Stimulated activated CD8-positive, alpha-beta memory T cell treated with anti-CD3 and anti-CD28 coated beads, Interleukin-4, amount 100 ng/mL, for 48 hours (primary cell): ENCODE data around the gene PRTFDC1.
A peak's percentile ranks its signal among the peaks of the same experiment; 100 is the strongest.
"Not testable (repeated sequence)": the region's sequence is repeated elsewhere in the genome, so short reads cannot be mapped to it uniquely, and the experiment has no call there.

Experiments used
- DNase-seq: peaks from one replicate; pipeline ENCODE4 v3.0.0-alpha.2; 2020

PRTFDC1 gene

DNA sequence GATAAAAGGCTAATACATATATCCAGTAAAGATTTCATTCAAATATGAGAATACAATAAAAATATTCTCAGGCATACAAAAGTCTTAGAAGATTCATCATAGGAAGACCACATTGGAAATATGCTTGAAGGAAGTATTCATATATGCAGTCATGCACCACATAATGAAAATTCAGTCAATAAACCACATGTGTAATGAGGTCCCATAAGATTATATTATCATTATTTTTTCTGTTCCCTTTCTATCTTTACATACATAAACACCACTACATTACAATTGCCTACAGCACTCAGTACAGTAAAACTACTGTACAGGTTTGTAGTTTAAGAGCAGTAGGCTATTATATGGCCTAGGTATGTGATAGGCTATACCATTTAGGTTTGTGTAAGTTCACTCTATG lies 111.6 kb downstream of the PRTFDC1 start:
- no peak for DNase-seq

DNA sequence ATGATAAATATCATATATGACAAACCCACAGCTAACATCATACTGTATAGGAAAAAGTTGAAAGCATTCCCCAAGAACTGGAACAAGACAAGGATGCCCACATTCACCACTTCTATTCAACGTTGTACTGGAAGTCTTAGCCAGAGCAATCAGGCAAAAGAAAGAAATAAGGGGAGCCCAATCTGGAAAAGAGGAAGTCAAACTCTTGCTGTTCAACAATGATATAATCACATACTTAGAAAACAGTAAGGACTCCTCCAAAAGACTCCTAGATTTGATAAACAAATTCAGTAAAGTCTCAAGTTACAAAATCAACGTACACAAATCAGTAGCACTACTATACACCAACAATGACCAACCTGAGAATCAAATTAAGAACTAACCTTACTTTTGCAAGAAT lies 114.6 kb downstream of the PRTFDC1 start:
- DNase-seq = not testable (repeated sequence)

DNA sequence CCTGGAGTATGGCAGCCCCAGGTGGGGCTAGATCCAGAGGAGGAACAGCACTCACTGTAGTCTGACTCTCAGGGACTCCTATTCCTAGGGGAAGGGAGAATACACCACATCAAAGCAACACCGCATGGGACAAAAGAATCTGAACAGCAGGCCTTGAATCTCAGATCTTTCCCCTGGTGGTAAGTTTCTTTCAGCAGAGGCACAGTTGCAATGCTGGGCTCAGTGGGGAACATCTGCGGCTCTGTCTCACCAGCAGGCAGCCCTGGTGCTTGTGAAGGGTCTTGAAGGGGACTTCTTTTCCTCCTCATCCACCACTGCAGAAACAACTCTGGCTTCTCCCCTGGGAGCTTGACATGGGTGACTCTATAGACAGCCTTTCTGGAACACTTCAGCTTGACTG lies 117.5 kb downstream of the PRTFDC1 start:
- no peak for DNase-seq

- no peak for DNase-seq
Measured at GRCh38 chr10:24826009-24826408, 126.4 kb downstream of the PRTFDC1 start.

- no peak for DNase-seq
Measured at GRCh38 chr10:24825551-24825950, 126.9 kb downstream of the PRTFDC1 start.

DNA sequence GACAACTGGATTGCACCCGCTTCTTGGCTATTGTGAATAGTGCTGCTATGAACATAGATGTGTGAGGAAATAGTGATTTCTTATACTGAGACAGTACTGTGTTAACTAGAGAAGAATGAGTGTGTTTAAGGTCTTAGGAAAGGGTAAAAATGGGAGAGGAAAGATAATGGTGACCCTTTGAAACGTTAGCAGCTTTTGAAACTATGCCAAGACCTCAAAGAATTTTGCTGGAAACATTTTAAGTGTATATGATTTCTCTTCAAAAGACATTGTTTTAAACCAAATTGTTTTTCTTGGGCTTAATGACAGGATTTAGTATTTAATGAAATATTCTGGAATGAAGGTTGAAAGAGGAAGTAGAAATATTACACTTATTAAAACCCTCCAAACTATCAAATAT lies 127.9 kb downstream of the PRTFDC1 start:
- no peak for DNase-seq

GRCh38 chr10:24824124-24824523 lies 128.3 kb downstream of the PRTFDC1 start:
- no peak for DNase-seq

- peak; percentile 32 for DNase-seq
Measured at GRCh38 chr10:24822590-24822989, 129.8 kb downstream of the PRTFDC1 start.

DNA sequence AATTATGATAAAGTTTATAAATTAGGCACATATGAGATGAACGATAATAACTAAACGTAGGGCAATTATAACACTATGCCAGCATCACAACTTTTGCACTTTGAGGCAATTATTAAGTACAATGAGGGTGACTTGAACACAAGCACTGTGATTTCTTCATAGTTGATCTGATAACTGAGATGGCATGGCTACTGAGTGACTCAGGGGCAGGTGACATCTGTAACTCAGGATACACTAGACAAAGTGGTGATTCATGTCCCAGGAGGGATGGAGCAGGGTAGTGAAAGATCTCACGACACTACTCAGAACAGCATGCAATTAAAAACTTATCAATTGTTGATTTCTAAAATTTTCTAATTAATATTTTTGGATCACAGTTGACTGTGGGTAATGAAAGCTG lies 130.4 kb downstream of the PRTFDC1 start:
- DNase-seq = no peak

DNA sequence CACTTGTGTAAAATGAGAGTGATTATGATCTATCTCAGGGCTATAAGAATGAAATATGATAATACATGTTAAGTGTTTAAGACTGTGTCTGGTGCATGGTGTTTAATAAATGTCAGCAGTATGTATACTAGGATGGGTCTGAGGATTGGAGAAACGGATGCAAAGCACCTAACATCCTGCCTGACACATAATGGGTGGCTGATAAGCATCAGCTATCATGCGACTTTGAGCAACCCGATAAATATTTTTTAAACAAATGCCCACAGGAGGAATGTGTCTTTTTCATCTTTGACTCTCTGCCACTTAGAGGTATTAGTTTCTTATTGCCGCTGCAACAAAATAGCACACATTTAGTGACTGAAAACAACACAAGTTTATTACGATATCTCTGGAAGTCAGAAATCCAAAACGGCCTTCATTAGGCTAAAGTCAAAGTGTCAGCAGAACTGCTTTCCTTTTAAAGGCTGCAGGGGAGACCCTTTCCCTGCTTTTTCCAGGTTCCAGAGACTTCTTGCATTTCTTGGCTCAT lies 135.5 kb downstream of the PRTFDC1 start:
- DNase-seq = no peak

DNA sequence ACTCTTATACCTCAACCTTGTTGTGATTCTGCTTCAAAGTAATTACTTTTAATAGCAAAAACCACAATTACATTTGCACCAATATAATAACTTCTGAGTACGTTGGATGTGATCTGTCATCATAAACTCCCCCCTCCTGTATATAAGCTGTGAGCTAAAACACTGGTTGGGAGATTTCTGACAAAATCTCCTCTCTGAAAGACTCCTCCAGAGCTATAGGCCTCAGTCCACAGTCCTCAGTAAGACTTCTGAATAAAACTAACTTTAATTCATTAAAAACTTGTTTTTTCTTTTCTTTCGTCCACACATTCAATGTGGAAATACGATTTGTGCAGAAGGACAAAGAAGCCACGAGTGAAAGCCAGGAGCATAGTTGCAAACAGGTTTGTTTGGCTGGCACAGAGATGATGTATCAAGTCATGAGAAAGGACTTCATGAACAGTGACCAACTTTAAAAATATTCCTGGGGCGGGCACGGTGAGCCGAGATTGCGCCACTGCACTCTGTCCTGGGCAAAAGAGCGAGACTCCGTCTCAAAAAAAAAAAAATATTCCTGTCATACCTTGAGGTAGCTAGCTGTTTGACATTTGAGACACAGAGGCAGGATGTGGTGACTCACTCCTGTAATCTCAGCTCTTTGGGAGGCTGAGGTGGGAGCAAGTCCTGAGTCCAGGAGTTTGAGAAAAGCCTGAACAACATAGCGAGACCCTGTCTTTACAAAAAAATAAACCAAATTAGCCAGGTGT lies 137.7 kb downstream of the PRTFDC1 start:
- no peak for DNase-seq

GRCh38 chr10:24813856-24814255 lies 138.6 kb downstream of the PRTFDC1 start:
- DNase-seq = no peak

GRCh38 chr10:24806262-24806661 lies 146.1 kb downstream of the PRTFDC1 start:
- DNase-seq = no peak

DNA sequence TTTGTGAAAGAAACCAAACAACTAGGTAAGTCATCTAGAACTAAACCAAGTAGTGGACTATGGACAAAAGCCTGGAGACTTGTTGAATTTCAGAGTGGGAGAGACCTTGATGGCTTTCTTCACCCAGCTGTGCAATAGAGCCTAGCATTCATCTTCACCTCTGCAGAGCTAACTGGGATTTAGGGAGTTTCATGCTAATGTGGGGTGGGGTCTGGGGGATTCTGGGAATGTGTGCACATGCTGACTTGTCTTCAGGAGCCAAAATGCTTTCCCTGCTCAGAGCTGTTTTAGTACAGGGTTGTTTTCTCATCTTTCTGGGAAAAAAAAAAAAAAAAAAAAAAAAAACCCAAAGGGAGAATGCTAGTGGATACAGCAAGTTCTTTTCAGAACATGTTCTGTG lies 147.4 kb downstream of the PRTFDC1 start:
- DNase-seq = no peak

DNA sequence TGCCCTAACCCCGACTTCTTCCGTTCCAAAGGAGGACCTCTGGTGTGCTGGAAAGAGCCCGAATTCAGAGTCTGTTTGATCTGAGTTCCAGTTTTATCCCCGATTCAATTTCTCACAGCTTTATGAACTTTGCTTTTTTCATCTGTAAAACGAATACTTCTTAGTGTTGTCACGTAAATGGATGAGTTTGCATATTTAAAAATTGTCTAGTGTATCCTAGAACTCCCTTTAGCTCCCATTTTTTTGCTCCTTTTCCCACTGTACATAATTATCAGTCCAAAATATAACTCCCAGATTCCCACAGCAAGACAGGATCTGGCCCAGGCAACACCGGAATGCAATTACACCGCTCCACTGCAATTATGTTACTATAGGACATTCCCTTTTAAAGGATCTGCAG lies 148.0 kb downstream of the PRTFDC1 start:
- no peak for DNase-seq

DNA sequence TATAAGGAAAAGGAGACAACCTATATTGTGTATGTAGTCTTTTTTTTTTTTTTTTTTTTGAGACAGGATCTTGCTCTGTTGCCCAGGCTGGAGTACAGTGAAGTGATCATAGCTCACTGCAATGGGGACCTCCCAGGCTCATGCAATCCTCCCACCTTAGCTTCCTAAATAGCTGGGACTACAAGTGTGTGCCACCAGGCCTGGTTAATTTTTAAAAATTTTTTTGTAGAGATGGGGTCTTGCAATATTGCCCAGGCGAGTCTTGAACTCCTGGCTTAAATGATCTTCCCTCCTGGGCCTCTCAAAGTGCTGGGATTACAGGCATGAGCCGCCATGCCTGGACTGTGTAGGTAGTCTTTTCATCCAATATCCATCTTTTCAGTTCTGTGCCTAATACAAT lies 150.0 kb downstream of the PRTFDC1 start:
- no peak for DNase-seq

DNA sequence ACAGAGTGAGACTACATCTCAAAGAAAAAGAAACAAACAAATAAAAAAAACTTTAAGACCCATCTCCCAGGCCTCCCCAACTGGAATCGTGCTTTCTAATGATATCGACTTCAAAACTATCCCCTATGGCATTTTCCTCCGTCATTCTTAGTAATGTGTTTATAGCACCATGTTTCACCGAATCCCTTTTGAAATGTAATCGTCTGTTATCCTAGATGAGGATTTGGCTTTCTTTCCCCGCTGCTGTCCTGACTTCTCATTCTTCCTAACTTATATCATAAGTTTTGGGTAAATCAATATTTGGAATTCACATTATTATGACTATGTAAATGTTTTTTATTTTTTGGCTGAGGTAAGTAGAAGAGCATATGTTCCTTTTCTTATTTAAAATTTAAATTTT lies 151.5 kb downstream of the PRTFDC1 start:
- no peak for DNase-seq
